Hepatocyte (in vitro differentiated cells): ENCODE measurements around the gene ZNRF3. TPM values are rescaled to one million over a fixed set of nuclear protein-coding genes. Genes with fewer than 3 reads are reported as not detected.

Experiments used
- DNase-seq: peaks from one replicate; pipeline ENCODE4 v3.0.0-alpha.2; 2016; ENCODE audit warnings: low spot score
- H2AFZ ChIP-seq: fragments of 200-600 bp; sonication (generic); 2 replicates; pipeline ENCODE4 v1.6.0; 2016; ENCODE audit warnings: antibody characterized with exemption, mild to moderate bottlenecking
- H3K27ac ChIP-seq: fragments of 200-600 bp; sonication (generic); 2 replicates; pipeline ENCODE4 v1.5.1; 2016; ENCODE audit warnings: mild to moderate bottlenecking
- H3K27me3 ChIP-seq: fragments of 200-600 bp; sonication (generic); 2 replicates; pipeline ENCODE4 v1.6.1; 2016
- H3K36me3 ChIP-seq: fragments of 200-600 bp; sonication (generic); replicated peaks from 2 replicates; pipeline ENCODE4 v1.5.1; 2016; ENCODE audit warnings: low read depth; ENCODE audit not compliant: insufficient read depth
- H3K4me1 ChIP-seq: fragments of 200-600 bp; sonication (generic); 2 replicates; pipeline ENCODE4 v1.5.1; 2016; ENCODE audit warnings: mild to moderate bottlenecking, moderate library complexity; ENCODE audit not compliant: insufficient read depth
- H3K4me2 ChIP-seq: fragments of 200-600 bp; sonication (generic); 2 replicates; pipeline ENCODE4 v1.6.0; 2016
- H3K4me3 ChIP-seq: fragments of 200-600 bp; sonication (generic); 2 replicates; pipeline ENCODE4 v1.5.1; 2016; ENCODE audit warnings: mild to moderate bottlenecking
- H3K79me2 ChIP-seq: fragments of 200-600 bp; sonication (generic); 2 replicates; pipeline ENCODE4 v1.6.0; 2017; ENCODE audit warnings: mild to moderate bottlenecking
- H3K9me2 ChIP-seq: fragments of 200-600 bp; sonication (generic); replicated peaks from 2 replicates; pipeline ENCODE4 v1.6.0; 2017; ENCODE audit warnings: mild to moderate bottlenecking; ENCODE audit not compliant: insufficient read depth
- H3K9me3 ChIP-seq: fragments of 200-600 bp; sonication (generic); 2 replicates; pipeline ENCODE4 v1.5.1; 2016; ENCODE audit warnings: low read depth, mild to moderate bottlenecking
- H4K20me1 ChIP-seq: fragments of 200-600 bp; sonication (generic); 2 replicates; pipeline ENCODE4 v1.6.0; 2016; ENCODE audit warnings: mild to moderate bottlenecking; ENCODE audit not compliant: insufficient read depth, poor library complexity, severe bottlenecking
- EZH2 ChIP-seq: fragments of 200-600 bp; sonication (generic); IDR thresholded peaks from 2 replicates; pipeline ENCODE4 v1.6.1; 2016; ENCODE audit warnings: antibody characterized with exemption, mild to moderate bottlenecking, borderline replicate concordance
- EZH2phosphoT487 ChIP-seq: fragments of 200-600 bp; sonication (generic); IDR thresholded peaks from one replicate; pipeline ENCODE4 v1.6.1; 2018; ENCODE audit warnings: antibody characterized with exemption, mild to moderate bottlenecking, low read depth, moderate library complexity; ENCODE audit not compliant: unreplicated experiment, severe bottlenecking
- WGBS: methylation state at CpG from one replicate; pipeline ENCODE4 v1.1.6; 2016; ENCODE audit warnings: low lambda C conversion rate; ENCODE audit errors: missing lambda C conversion rate; 5-methylcytosine and 5-hydroxymethylcytosine counted together
- polyA plus RNA-seq: library from polyadenylated mRNA; unstranded; fragments of >200 nt; fragmentation: Nextera tagmentation; extraction: Ambion mirVana; gene quantifications from 2 replicates; pipeline ENCODE4 v1.2.1, GENCODE V29; 2016
- total RNA-seq: library from RNA; depleted of rRNA; stranded (reverse); fragments of >200 nt; gene quantifications from 2 replicates; pipeline ENCODE4 v1.2.3, GENCODE V29; 2014
- TF ChIP-seq, protein P1 (sequence below): fragments of 200-600 bp; sonication (generic); IDR thresholded peaks from 2 replicates; pipeline ENCODE4 v1.5.1; 2016; ENCODE audit warnings: antibody characterized with exemption, mild to moderate bottlenecking; ENCODE audit not compliant: poor library complexity

Gene ZNRF3
- total and polyA plus RNA-seq, 2 experiments from 2014 or later: 8.9 to 14.7 TPM

DNA sequence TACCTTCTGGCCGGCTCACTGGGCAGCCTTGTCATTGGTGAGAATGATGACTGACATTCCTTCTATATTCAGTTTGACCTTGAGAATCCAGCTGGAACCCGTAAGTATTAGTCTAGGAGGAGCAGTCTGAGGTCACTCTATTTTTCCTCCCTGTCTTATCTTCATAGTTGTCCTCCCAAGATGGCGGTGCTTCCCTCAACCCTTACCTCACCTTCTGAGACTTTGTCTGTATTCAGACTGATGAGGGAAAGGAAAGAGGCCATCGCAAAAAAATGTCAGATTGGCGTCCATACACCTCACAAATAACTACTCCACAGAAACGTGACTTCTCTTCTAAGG is 195.5 kb downstream of the ZNRF3 start:
- no peak overlapping the region for H3K4me3 ChIP-seq
- H4K20me1 ChIP-seq: no peaks in the 10 kb centered on the region
- H3K79me2 ChIP-seq: peaks cover 17% of the 10 kb centered on the region
- H3K4me2 ChIP-seq: no peak overlapping the region
- no peak for TF ChIP-seq EZH2phosphoT487
- TF ChIP-seq, protein P1, sequence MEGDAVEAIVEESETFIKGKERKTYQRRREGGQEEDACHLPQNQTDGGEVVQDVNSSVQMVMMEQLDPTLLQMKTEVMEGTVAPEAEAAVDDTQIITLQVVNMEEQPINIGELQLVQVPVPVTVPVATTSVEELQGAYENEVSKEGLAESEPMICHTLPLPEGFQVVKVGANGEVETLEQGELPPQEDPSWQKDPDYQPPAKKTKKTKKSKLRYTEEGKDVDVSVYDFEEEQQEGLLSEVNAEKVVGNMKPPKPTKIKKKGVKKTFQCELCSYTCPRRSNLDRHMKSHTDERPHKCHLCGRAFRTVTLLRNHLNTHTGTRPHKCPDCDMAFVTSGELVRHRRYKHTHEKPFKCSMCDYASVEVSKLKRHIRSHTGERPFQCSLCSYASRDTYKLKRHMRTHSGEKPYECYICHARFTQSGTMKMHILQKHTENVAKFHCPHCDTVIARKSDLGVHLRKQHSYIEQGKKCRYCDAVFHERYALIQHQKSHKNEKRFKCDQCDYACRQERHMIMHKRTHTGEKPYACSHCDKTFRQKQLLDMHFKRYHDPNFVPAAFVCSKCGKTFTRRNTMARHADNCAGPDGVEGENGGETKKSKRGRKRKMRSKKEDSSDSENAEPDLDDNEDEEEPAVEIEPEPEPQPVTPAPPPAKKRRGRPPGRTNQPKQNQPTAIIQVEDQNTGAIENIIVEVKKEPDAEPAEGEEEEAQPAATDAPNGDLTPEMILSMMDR: no peak
- no peak for TF ChIP-seq EZH2
- WGBS: 86% methylated on average over 6 of the region's 6 CpGs
- no peaks in the 10 kb centered on the region for H3K36me3 ChIP-seq
- H3K9me3 ChIP-seq: no peaks in the 10 kb centered on the region
- no peaks in the 10 kb centered on the region for H3K9me2 ChIP-seq
- H3K4me1 ChIP-seq: peaks cover 14% of the 10 kb centered on the region
- H3K27me3 ChIP-seq: no peaks in the 10 kb centered on the region
- no peak overlapping the region for H3K27ac ChIP-seq
- no peak overlapping the region for H2AFZ ChIP-seq
- no peak for DNase-seq

GRCh38 chr22:29079218-29079901 is 196.0 kb downstream of the ZNRF3 start:
- no peak overlapping the region for H3K4me2 ChIP-seq
- no peaks in the 10 kb centered on the region for H3K36me3 ChIP-seq
- H3K27me3 ChIP-seq: no peaks in the 10 kb centered on the region
- no peaks in the 10 kb centered on the region for H3K9me3 ChIP-seq
- no peak overlapping the region for H2AFZ ChIP-seq
- TF ChIP-seq, protein P1: no peak
- TF ChIP-seq EZH2 (no peak), EZH2phosphoT487 (no peak)
- H3K9me2 ChIP-seq: no peaks in the 10 kb centered on the region
- peaks cover 14% of the 10 kb centered on the region for H3K4me1 ChIP-seq
- H3K27ac ChIP-seq: no peak overlapping the region
- peak; percentile 37 for DNase-seq
- H4K20me1 ChIP-seq: no peaks in the 10 kb centered on the region
- 65% methylated on average over 8 of the region's 8 CpGs for WGBS
- H3K79me2 ChIP-seq: peaks cover 18% of the 10 kb centered on the region
- no peak overlapping the region for H3K4me3 ChIP-seq

DNA sequence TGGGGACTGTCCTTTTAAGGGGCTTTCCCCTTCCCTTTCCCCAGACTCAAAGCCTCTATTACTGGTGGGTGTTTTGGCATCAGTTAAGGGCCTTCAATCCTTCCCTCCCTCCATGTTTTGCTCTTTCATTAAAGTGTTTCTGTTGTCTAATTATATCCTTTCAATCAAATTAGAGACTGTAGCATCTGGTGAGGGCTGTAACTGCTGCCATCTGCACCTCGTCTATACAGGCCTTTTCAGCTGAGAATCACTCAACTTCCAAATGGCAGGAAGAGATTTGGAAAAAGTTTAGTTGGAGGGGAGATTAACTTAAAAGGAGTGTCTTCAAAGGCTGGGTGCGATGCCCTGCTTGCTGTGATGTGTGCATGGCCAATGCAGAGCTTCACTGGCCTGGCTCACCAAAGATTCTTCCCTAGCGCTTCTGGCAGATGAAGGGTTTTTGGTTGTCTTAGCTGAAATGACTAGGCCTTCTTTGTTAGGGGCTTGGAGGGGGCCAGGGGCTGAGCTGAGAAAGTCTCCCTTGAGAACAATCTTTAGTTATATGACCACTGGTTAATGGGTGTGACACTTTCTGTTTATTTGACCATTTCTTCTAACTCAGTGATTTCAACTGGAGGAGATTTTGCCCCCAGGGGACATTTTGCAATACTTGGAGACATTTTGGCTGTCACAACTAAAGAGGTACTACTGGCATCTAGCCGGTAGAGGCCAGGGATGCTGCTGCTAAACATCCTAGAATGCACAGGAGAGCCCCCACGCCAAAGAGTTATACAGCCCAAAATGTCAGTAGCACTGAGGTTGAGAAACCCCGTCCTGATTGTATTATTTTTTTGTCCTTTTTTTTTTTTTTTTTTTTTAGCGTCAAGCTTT is 197.0 kb downstream of the ZNRF3 start:
- no peak for DNase-seq
- no peaks in the 10 kb centered on the region for H4K20me1 ChIP-seq
- peaks cover 18% of the 10 kb centered on the region for H3K79me2 ChIP-seq
- 78% methylated on average over 7 of the region's 7 CpGs for WGBS
- H3K4me3 ChIP-seq: no peak overlapping the region
- no peaks in the 10 kb centered on the region for H3K27me3 ChIP-seq
- H3K4me1 ChIP-seq: peaks cover 14% of the 10 kb centered on the region
- no peak overlapping the region for H3K27ac ChIP-seq
- no peaks in the 10 kb centered on the region for H3K9me3 ChIP-seq
- H2AFZ ChIP-seq: no peak overlapping the region
- no peaks in the 10 kb centered on the region for H3K36me3 ChIP-seq
- no peaks in the 10 kb centered on the region for H3K9me2 ChIP-seq
- H3K4me2 ChIP-seq: no peak overlapping the region
- TF ChIP-seq EZH2phosphoT487 (no peak), EZH2 (no peak)
- TF ChIP-seq, protein P1: no peak
